ENCODE results near the gene DLGAP1.

DLGAP1 gene

GRCh38 chr18:3747176-3747973, 707.7 kb downstream of the DLGAP1 start:
- DNase-seq: no peak

- no peak for DNase-seq
Observed at GRCh38 chr18:3742541-3742940, 712.6 kb downstream of the DLGAP1 start.

GRCh38 chr18:3741333-3741732, 713.8 kb downstream of the DLGAP1 start:
- no peak for DNase-seq

- no peak for DNase-seq
Observed at GRCh38 chr18:3728704-3729437, 726.2 kb downstream of the DLGAP1 start.

GRCh38 chr18:3727274-3727673, 727.8 kb downstream of the DLGAP1 start:
- DNase-seq: no peak

- peak; percentile 80 for DNase-seq
Observed at GRCh38 chr18:3726238-3726951, 728.7 kb downstream of the DLGAP1 start.

GRCh38 chr18:3725115-3725514, 730.0 kb downstream of the DLGAP1 start:
- no peak for DNase-seq

GRCh38 chr18:3723554-3723953, 731.6 kb downstream of the DLGAP1 start:
- no peak for DNase-seq

- no peak for DNase-seq
Observed at GRCh38 chr18:3722649-3723433, 732.3 kb downstream of the DLGAP1 start.

GRCh38 chr18:3721771-3722648, 733.1 kb downstream of the DLGAP1 start:
- DNase-seq: no peak

GRCh38 chr18:3720818-3721545, 734.1 kb downstream of the DLGAP1 start:
- DNase-seq: no peak

- no peak for DNase-seq
Observed at GRCh38 chr18:3720159-3720558, 734.9 kb downstream of the DLGAP1 start.

GRCh38 chr18:3717376-3718025, 737.6 kb downstream of the DLGAP1 start:
- DNase-seq: no peak

- no peak for DNase-seq
Observed at GRCh38 chr18:3716116-3716660, 738.9 kb downstream of the DLGAP1 start.

GRCh38 chr18:3715231-3716080, 739.7 kb downstream of the DLGAP1 start:
- DNase-seq: peak; percentile 76

GRCh38 chr18:3713708-3714107, 741.4 kb downstream of the DLGAP1 start:
- no peak for DNase-seq

- DNase-seq: no peak
Observed at GRCh38 chr18:3713166-3713565, 741.9 kb downstream of the DLGAP1 start.

GRCh38 chr18:3712491-3712890, 742.6 kb downstream of the DLGAP1 start:
- no peak for DNase-seq

GRCh38 chr18:3710712-3711301, 744.3 kb downstream of the DLGAP1 start:
- no peak for DNase-seq
